Esophagus muscularis mucosa (tissue), 4 donors: ENCODE data around the gene TRIP11.

Source experiments
- CTCF ChIP-seq, 3 experiments: fragments of 200-600 bp in 2 of 3; fragments of 450-650 bp in 1 of 3; sonication (generic) in 2 of 3; IDR thresholded peaks; one replicate each; pipeline ENCODE4 v1.5.1; 2017 to 2019; ENCODE audit warnings: antibody characterized with exemption in 3 of 3, mild to moderate bottlenecking in 2 of 3, moderate library complexity in 1 of 3
- EP300 ChIP-seq: sonication (generic); formaldehyde crosslinking; IDR thresholded peaks from one replicate; pipeline ENCODE4 v1.6.1; 2017; ENCODE audit warnings: antibody characterized with exemption
- POLR2A ChIP-seq: fragments of 450-650 bp; IDR thresholded peaks from one replicate; pipeline ENCODE4 v1.6.1; 2017; ENCODE audit warnings: antibody characterized with exemption, moderate library complexity, mild to moderate bottlenecking, low read depth
- POLR2AphosphoS5 ChIP-seq, 2 donors: sonication (generic); formaldehyde crosslinking; IDR thresholded peaks; one replicate each; pipeline ENCODE4 v1.6.1; 2017; ENCODE audit warnings: antibody characterized with exemption in 2 of 2

- no peak for TF ChIP-seq CTCF (IDR thresholded peaks at IDR 0.05)
- no peak for TF ChIP-seq POLR2A
- no peak for TF ChIP-seq POLR2AphosphoS5 (IDR thresholded peaks at IDR 0.05)
- TF ChIP-seq EP300 = no peak
Measured at GRCh38 chr14:91968280-91968679, 71.6 kb downstream of the TRIP11 start.
